DND-41 (cell line): ENCODE measurements around the gene C15orf61.

Experiments
- CTCF ChIP-seq: IDR thresholded peaks from 2 replicates; pipeline ENCODE4 v1.5.1; 2012; ENCODE audit warnings: borderline replicate concordance, low read length, moderate library complexity, mild to moderate bottlenecking; ENCODE audit not compliant: poor library complexity, severe bottlenecking; ENCODE audit errors: extremely low read depth
- EZH2 ChIP-seq: IDR thresholded peaks from 3 replicates; pipeline ENCODE4 v1.6.1; 2012; ENCODE audit warnings: borderline replicate concordance, low read depth, mild to moderate bottlenecking, moderate library complexity, low read length, inconsistent platforms; ENCODE audit not compliant: severe bottlenecking

- no peak for TF ChIP-seq EZH2
- no peak for TF ChIP-seq CTCF
These were observed 10.5 kb downstream of the C15orf61 start for GRCh38 chr15:67531379-67531914.
